B cell (primary cell): ENCODE measurements around the gene TNKS1BP1. TPM values are rescaled to one million over a fixed set of nuclear protein-coding genes. Genes with fewer than 3 reads are reported as not detected.

Source experiments
- ATAC-seq: fragments of 200-7000 bp; cut with Tn5 transposase; one replicate; pipeline ENCODE4 v1.10.0; 2021; ENCODE audit warnings: low read depth, mild to moderate bottlenecking, moderate number of reproducible peaks, moderate library complexity
- CTCF ChIA-PET: fragments of 350-600 bp; sonication (Branson Sonifier 250); formaldehyde crosslinking; loops from one replicate; lab custom pipeline; 2021; ENCODE audit warnings: antibody characterized with exemption, inconsistent platforms; lab: Charles Lee
- POLR2A ChIA-PET: fragments of 350-600 bp; sonication (Branson Sonifier 250); formaldehyde crosslinking; loops from one replicate; lab custom pipeline; 2021; ENCODE audit warnings: antibody characterized with exemption; lab: Charles Lee
- DNase-seq: peaks from one replicate; pipeline ENCODE4 v3.0.0; 2013
- H2AFZ ChIP-seq: 2 replicates; pipeline ENCODE4 v1.6.1; 2012; ENCODE audit warnings: mild to moderate bottlenecking, low read depth, low read length; ENCODE audit not compliant: insufficient read depth, poor library complexity, severe bottlenecking
- H3K27ac ChIP-seq, 2 donors: 1 replicate in 1 of 2; 2 replicates in 1 of 2; pipeline ENCODE4 v1.5.1; 2012 to 2013; ENCODE audit warnings: low read length in 2 of 2, mild to moderate bottlenecking in 2 of 2, moderate library complexity in 1 of 2
- H3K27me3 ChIP-seq, 4 experiments: fragments of 200-600 bp in 1 of 4; sonication (generic) in 1 of 4; replicated peaks in 1 of 4; 1 replicate in 2 of 4; 2 replicates in 2 of 4; pipeline versions ENCODE4 v1.6.1 to v1.7.0; 2013 to 2016; ENCODE audit warnings: low read length in 3 of 4, mild to moderate bottlenecking in 2 of 4, mixed read lengths in 1 of 4, moderate library complexity in 1 of 4; ENCODE audit not compliant: insufficient read depth in 4 of 4, control insufficient read depth in 3 of 4; ENCODE audit errors: control extremely low read depth in 1 of 4
- H3K36me3 ChIP-seq, 2 experiments: replicated peaks in 1 of 2; 1 replicate in 1 of 2; 2 replicates in 1 of 2; pipeline versions ENCODE4 v1.6.1 to v1.7.1; 2013; ENCODE audit warnings: low read length in 1 of 2; ENCODE audit not compliant: insufficient read depth in 2 of 2, control insufficient read depth in 1 of 2; ENCODE audit errors: control extremely low read depth in 1 of 2, extremely low read depth in 1 of 2
- H3K4me1 ChIP-seq, 2 donors: fragments of 200-600 bp in 1 of 2; sonication (generic) in 1 of 2; 1 replicate in 1 of 2; 2 replicates in 1 of 2; pipeline versions ENCODE4 v1.5.1 to v1.6.1; 2013 to 2017; ENCODE audit warnings: low read length in 2 of 2; ENCODE audit not compliant: control insufficient read depth in 2 of 2, insufficient read depth in 2 of 2
- H3K4me2 ChIP-seq: replicated peaks from 2 replicates; pipeline ENCODE3; 2012; ENCODE audit warnings: mild to moderate bottlenecking, low read depth, low read length; ENCODE audit not compliant: poor library complexity, severe bottlenecking
- H3K4me3 ChIP-seq, 5 experiments: fragments of 200-600 bp in 1 of 5; sonication (generic) in 1 of 5; 1 replicate in 3 of 5; 2 replicates in 2 of 5; pipeline versions ENCODE4 v1.5.1 to v1.7.0; 2011 to 2016; ENCODE audit warnings: low read length in 4 of 5, mild to moderate bottlenecking in 4 of 5, low read depth in 2 of 5, control low read depth in 1 of 5, moderate library complexity in 1 of 5; ENCODE audit not compliant: insufficient read depth in 1 of 5; ENCODE audit errors: control extremely low read depth in 1 of 5, extremely low read depth in 1 of 5
- H3K79me2 ChIP-seq: fragments of 200-600 bp; sonication (generic); one replicate; pipeline ENCODE4 v1.6.0; 2016; ENCODE audit warnings: low read length; ENCODE audit not compliant: control insufficient read depth, insufficient read depth
- H3K9ac ChIP-seq: fragments of 200-600 bp; sonication (generic); 2 replicates; pipeline ENCODE4 v1.6.1; 2017; ENCODE audit warnings: mild to moderate bottlenecking, low read length, moderate library complexity
- H3K9me3 ChIP-seq, 3 donors: one replicate each; pipeline versions ENCODE4 v1.6.1 to v1.7.1; 2013; ENCODE audit warnings: low read length in 2 of 3; ENCODE audit not compliant: control insufficient read depth in 2 of 3, insufficient read depth in 1 of 3; ENCODE audit errors: control extremely low read depth in 1 of 3
- H4K20me1 ChIP-seq: 2 replicates; pipeline ENCODE4 v1.6.0; 2012; ENCODE audit warnings: mild to moderate bottlenecking, low read length; ENCODE audit not compliant: insufficient read depth, control insufficient read depth, poor library complexity, severe bottlenecking
- H3K27ac Mint-ChIP-seq: one replicate; pipeline ENCODE4 v1.8.0; 2021; ENCODE audit warnings: mixed read lengths
- H3K27me3 Mint-ChIP-seq: one replicate; pipeline ENCODE4 v1.8.0; 2021; ENCODE audit warnings: mixed read lengths
- H3K4me1 Mint-ChIP-seq: one replicate; pipeline ENCODE4 v1.8.0; 2021; ENCODE audit warnings: mixed read lengths
- H3K4me3 Mint-ChIP-seq: one replicate; pipeline ENCODE4 v1.8.0; 2021; ENCODE audit warnings: mixed read lengths
- H3K9me3 Mint-ChIP-seq: one replicate; pipeline ENCODE4 v1.8.0; 2022; ENCODE audit warnings: mixed read lengths; ENCODE audit not compliant: insufficient read depth
- EZH2 ChIP-seq: IDR thresholded peaks from 2 replicates; pipeline ENCODE4 v1.6.1; 2012; ENCODE audit warnings: borderline replicate concordance, low read depth, mild to moderate bottlenecking, moderate library complexity, low read length; ENCODE audit not compliant: insufficient read depth, poor library complexity, severe bottlenecking
- WGBS: methylation state at CpG from one replicate; pipeline ENCODE4 v1.1.5; 2013; ENCODE audit warnings: missing lambda C conversion rate; ENCODE audit not compliant: insufficient coverage; 5-methylcytosine and 5-hydroxymethylcytosine counted together
- intact Hi-C: fragments of 100-400 bp; cut with micrococcal nuclease; formaldehyde crosslinking; loops from one replicate; pipeline ENCODE4 v1.10.0; 2022
- polyA plus RNA-seq: library from polyadenylated mRNA; depleted of rRNA; stranded (reverse); fragments of >200 nt; gene quantifications from 2 replicates; pipeline ENCODE4 v1.2.3, GENCODE V29; 2012
- total RNA-seq, 2 donors: library from RNA; stranded (reverse); fragments of 120-200 nt in 1 of 2; gene quantifications; 1 replicate in 1 of 2; 2 replicates in 1 of 2; pipeline versions ENCODE4 v1.2.3 to v1.2.4, GENCODE V29; 2013 to 2022
- TF ChIP-seq, protein P1 (sequence below): fragments of 200-600 bp; IDR thresholded peaks from one replicate; pipeline ENCODE4 v1.8.0; 2022; ENCODE audit warnings: antibody characterized with exemption, mild to moderate bottlenecking

TNKS1BP1 gene
- total and polyA plus RNA-seq, 2 donors (not counting 1 experiment from before 2014, with no cell fraction given) = 2.2 to 12.2 TPM

DNA sequence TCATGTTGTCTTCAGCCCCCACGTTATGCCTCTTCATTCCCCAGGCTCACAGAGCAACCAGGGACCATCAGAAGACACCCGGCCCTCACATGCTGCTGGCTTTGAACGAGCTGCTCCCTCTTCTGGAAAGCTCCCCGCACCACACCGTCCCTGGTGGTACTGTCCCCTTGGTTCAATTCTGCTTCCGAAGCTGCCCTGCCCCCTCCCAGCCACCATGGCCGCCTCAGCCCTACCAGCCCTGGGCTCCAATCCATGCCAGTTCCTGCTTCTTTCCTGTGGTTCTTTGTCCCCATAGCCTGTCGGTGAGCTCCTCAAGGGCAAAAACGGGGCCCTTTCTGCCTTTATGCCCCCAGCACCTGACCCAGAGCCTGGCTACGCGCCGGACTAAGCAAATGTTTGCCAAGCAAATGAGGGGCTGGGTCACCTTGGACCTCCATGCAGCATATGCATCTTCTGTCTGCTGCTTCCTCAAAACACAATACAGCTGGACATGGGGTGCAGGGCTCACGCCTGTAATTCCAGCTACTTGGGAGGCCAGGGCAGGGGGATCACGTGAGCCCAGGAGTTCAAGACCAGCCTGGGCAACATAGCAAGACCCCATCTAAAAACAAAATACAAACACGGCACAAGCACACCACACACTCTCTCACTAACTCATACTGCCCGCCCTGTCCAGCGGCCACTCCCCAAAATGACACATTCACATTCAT, 21.3 kb downstream of the TNKS1BP1 start:
- Mint-ChIP-seq H3K9me3 (no peaks in the 10 kb centered on the region), H3K4me3 (no peak overlapping the region), H3K27ac (no peak overlapping the region), H3K27me3 (no peaks in the 10 kb centered on the region), H3K4me1 (peaks cover 2% of the 10 kb centered on the region)
- no peak for TF ChIP-seq EZH2
- TF ChIP-seq, protein P1, sequence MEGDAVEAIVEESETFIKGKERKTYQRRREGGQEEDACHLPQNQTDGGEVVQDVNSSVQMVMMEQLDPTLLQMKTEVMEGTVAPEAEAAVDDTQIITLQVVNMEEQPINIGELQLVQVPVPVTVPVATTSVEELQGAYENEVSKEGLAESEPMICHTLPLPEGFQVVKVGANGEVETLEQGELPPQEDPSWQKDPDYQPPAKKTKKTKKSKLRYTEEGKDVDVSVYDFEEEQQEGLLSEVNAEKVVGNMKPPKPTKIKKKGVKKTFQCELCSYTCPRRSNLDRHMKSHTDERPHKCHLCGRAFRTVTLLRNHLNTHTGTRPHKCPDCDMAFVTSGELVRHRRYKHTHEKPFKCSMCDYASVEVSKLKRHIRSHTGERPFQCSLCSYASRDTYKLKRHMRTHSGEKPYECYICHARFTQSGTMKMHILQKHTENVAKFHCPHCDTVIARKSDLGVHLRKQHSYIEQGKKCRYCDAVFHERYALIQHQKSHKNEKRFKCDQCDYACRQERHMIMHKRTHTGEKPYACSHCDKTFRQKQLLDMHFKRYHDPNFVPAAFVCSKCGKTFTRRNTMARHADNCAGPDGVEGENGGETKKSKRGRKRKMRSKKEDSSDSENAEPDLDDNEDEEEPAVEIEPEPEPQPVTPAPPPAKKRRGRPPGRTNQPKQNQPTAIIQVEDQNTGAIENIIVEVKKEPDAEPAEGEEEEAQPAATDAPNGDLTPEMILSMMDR = no peak
- intact Hi-C loops = no loop called here
- peaks cover 0 to 22% (median 12%) of the 10 kb centered on the region in 3 donors for H3K9me3 ChIP-seq
- ChIA-PET POLR2A (no interaction called here), CTCF (interaction anchor here (0.6 kb wide), 1 partner anchor 25 kb away, joined by 4 read pairs; no protein-coding TSS in a partner anchor)
- H3K9ac ChIP-seq = no peak overlapping the region
- no peak overlapping the region for H3K4me2 ChIP-seq
- DNase-seq (no peak), ATAC-seq (no peak)
- WGBS = 98% methylated on average over 17 of the region's 17 CpGs
- no peak overlapping the region for H3K4me3 ChIP-seq
- peaks cover 0 to 4% of the 10 kb centered on the region in 2 experiments for H3K36me3 ChIP-seq
- no peak overlapping the region for H2AFZ ChIP-seq
- H4K20me1 ChIP-seq = no peaks in the 10 kb centered on the region
- no peaks in the 10 kb centered on the region for H3K4me1 ChIP-seq
- H3K79me2 ChIP-seq = no peaks in the 10 kb centered on the region
- H3K27ac ChIP-seq = no peak overlapping the region
- no peaks in the 10 kb centered on the region for H3K27me3 ChIP-seq

DNA sequence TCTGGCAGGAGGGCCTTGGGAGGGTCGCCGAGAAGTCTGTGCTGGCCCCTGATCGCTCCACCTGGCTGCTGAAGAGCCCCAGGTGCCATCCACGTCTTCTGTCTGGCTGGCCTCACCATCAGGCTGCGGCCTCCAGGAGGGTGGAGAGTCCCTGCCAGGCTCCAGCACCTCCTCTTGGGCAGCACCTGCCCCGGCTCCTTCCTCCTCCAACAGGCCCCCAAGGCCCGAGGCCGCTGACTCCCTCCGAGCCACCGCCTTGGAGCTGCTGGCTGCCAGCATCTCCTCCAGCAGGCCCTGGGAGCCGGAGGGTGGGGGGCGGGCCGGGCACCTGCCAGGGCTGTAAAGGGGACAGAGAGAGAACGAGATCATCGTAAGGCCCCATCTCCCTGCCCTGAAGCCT, 22.3 kb downstream of the TNKS1BP1 start:
- Histone ChIP-seq H3K27ac (no peak overlapping the region), H3K9me3 (peaks cover 0 to 29% (median 12%) of the 10 kb centered on the region in 3 donors), H3K4me3 (no peak overlapping the region), H3K79me2 (no peaks in the 10 kb centered on the region), H4K20me1 (no peaks in the 10 kb centered on the region), H3K4me1 (no peaks in the 10 kb centered on the region), H3K36me3 (peaks cover 0 to 4% of the 10 kb centered on the region in 2 experiments), H3K9ac (no peak overlapping the region), H3K4me2 (no peak overlapping the region), H3K27me3 (no peaks in the 10 kb centered on the region), H2AFZ (no peak overlapping the region)
- Mint-ChIP-seq H3K4me3 (no peak overlapping the region), H3K9me3 (no peaks in the 10 kb centered on the region), H3K27me3 (no peaks in the 10 kb centered on the region), H3K4me1 (peaks cover 2% of the 10 kb centered on the region), H3K27ac (no peak overlapping the region)
- WGBS = 95% methylated on average over 15 of the region's 15 CpGs
- POLR2A ChIA-PET = no interaction called here
- DNase-seq (no peak), ATAC-seq (no peak)
- TF ChIP-seq EZH2 = no peak
- TF ChIP-seq, protein P1 = no peak
- CTCF ChIA-PET = no interaction called here
- intact Hi-C loops = no loop called here
